ENCODE measurements around the gene CEP85L.

DNA sequence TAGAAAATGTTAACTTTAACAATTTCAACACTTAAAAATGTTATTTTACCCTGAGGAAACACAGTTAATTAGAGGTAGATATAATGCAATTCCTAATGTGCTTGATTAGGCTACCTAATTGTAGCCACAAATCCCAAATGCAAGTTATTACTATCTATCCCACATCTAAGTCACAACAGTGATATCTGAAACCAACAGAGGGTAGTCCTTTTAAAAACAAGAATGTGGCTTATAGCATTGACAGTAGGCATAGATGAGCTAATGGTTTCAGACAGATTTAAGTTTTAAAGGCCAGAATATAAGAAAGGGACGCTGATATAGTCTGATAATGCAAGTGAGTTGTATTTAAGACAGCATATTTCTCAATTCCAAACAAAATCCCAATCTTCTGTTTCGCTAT, 80.3 kb downstream of the CEP85L start:
- TF ChIP-seq RAD21 (IDR thresholded peaks at IDR 0.05; ENCODE audit: low read depth) = no peak
- TF ChIP-seq EZH2phosphoT487 (IDR thresholded peaks at IDR 0.05; ENCODE audit: borderline replicate concordance) = no peak
- no peak for TF ChIP-seq POLR2AphosphoS5 (IDR thresholded peaks at IDR 0.05; ENCODE audit: low read depth, low read length)
- no peak for TF ChIP-seq SIN3A (IDR thresholded peaks at IDR 0.05; ENCODE audit: low read depth)
- TF ChIP-seq, protein P1, sequence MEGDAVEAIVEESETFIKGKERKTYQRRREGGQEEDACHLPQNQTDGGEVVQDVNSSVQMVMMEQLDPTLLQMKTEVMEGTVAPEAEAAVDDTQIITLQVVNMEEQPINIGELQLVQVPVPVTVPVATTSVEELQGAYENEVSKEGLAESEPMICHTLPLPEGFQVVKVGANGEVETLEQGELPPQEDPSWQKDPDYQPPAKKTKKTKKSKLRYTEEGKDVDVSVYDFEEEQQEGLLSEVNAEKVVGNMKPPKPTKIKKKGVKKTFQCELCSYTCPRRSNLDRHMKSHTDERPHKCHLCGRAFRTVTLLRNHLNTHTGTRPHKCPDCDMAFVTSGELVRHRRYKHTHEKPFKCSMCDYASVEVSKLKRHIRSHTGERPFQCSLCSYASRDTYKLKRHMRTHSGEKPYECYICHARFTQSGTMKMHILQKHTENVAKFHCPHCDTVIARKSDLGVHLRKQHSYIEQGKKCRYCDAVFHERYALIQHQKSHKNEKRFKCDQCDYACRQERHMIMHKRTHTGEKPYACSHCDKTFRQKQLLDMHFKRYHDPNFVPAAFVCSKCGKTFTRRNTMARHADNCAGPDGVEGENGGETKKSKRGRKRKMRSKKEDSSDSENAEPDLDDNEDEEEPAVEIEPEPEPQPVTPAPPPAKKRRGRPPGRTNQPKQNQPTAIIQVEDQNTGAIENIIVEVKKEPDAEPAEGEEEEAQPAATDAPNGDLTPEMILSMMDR (IDR thresholded peaks at IDR 0.05 in 2 of 3, conservative IDR thresholded peaks at IDR 0.05 in 1 of 3; ENCODE audit: borderline replicate concordance in 1 of 3, insufficient read depth in 1 of 3, low read depth in 2 of 3, low read length in 2 of 3) = no peak
- TF ChIP-seq, protein P2, sequence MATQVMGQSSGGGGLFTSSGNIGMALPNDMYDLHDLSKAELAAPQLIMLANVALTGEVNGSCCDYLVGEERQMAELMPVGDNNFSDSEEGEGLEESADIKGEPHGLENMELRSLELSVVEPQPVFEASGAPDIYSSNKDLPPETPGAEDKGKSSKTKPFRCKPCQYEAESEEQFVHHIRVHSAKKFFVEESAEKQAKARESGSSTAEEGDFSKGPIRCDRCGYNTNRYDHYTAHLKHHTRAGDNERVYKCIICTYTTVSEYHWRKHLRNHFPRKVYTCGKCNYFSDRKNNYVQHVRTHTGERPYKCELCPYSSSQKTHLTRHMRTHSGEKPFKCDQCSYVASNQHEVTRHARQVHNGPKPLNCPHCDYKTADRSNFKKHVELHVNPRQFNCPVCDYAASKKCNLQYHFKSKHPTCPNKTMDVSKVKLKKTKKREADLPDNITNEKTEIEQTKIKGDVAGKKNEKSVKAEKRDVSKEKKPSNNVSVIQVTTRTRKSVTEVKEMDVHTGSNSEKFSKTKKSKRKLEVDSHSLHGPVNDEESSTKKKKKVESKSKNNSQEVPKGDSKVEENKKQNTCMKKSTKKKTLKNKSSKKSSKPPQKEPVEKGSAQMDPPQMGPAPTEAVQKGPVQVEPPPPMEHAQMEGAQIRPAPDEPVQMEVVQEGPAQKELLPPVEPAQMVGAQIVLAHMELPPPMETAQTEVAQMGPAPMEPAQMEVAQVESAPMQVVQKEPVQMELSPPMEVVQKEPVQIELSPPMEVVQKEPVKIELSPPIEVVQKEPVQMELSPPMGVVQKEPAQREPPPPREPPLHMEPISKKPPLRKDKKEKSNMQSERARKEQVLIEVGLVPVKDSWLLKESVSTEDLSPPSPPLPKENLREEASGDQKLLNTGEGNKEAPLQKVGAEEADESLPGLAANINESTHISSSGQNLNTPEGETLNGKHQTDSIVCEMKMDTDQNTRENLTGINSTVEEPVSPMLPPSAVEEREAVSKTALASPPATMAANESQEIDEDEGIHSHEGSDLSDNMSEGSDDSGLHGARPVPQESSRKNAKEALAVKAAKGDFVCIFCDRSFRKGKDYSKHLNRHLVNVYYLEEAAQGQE (IDR thresholded peaks at IDR 0.05; ENCODE audit: low read depth) = no peak

All from HCT116 (cell line).